IMR-90 (cell line): ENCODE measurements around the gene BORA. TPM values are rescaled to one million over a fixed set of nuclear protein-coding genes. Genes with fewer than 3 reads are reported as not detected.

ENCODE experiments used
- ATAC-seq: fragments of 200-7000 bp; cut with Tn5 transposase; 2 replicates; pipeline ENCODE4 v1.9.1; 2020; ENCODE audit warnings: low read depth, mild to moderate bottlenecking, moderate library complexity
- Bru-seq: library from RNA; stranded (reverse); fragments of 400-500 nt; gene quantifications from one replicate; lab custom pipeline; 2021; lab: Mats Ljungman, UMichigan
- BruChase-seq, 2 experiments: library from RNA; stranded (reverse); fragments of 400-500 nt; gene quantifications; one replicate each; lab custom pipeline; 2021; lab: Mats Ljungman, UMichigan
- BruUV-seq: library from RNA; stranded (reverse); fragments of 400-500 nt; replicated peaks from 2 replicates; lab custom pipeline; 2021; lab: Mats Ljungman, UMichigan
- CTCF ChIA-PET: fragments of 300-600 bp; formaldehyde crosslinking; extraction: SDS; loops from one replicate; lab custom pipeline; 2021; ENCODE audit warnings: antibody characterized with exemption; lab: Yijun Ruan, JAX
- POLR2A ChIA-PET: fragments of 300-600 bp; sonication (Branson Sonifier 250); formaldehyde crosslinking; loops from one replicate; lab custom pipeline; 2022; ENCODE audit warnings: antibody characterized with exemption; ENCODE audit not compliant: unreplicated experiment; lab: Charles Lee
- DNase-seq: peaks from one replicate; pipeline ENCODE4 v3.0.0; 2013
- H2AFZ ChIP-seq: replicated peaks from 2 replicates; pipeline ENCODE3; 2013; ENCODE audit warnings: low read length, mild to moderate bottlenecking; ENCODE audit not compliant: poor library complexity
- H2AK5ac ChIP-seq: 2 replicates; pipeline ENCODE4 v1.6.1; 2013; ENCODE audit warnings: low read depth, low read length, inconsistent platforms
- H2AK9ac ChIP-seq: replicated peaks from 2 replicates; pipeline ENCODE3; 2013; ENCODE audit warnings: mild to moderate bottlenecking, low read depth, low read length, moderate library complexity; ENCODE audit not compliant: poor library complexity
- H2BK120ac ChIP-seq: 2 replicates; pipeline ENCODE4 v1.6.1; 2013; ENCODE audit warnings: low read depth, low read length, inconsistent platforms
- H2BK15ac ChIP-seq: 3 replicates; pipeline ENCODE4 v1.6.1; 2013; ENCODE audit warnings: low read depth, low read length, inconsistent platforms
- H2BK20ac ChIP-seq: 2 replicates; pipeline ENCODE4 v1.6.1; 2013; ENCODE audit warnings: low read depth, mild to moderate bottlenecking, inconsistent platforms, low read length, moderate library complexity
- H2BK5ac ChIP-seq: 2 replicates; pipeline ENCODE4 v1.6.1; 2013; ENCODE audit warnings: mild to moderate bottlenecking, low read depth, low read length, inconsistent platforms; ENCODE audit not compliant: poor library complexity, severe bottlenecking
- H3K14ac ChIP-seq: replicated peaks from 2 replicates; pipeline ENCODE4 v1.6.1; 2013; ENCODE audit warnings: low read depth, low read length, inconsistent platforms
- H3K18ac ChIP-seq: 2 replicates; pipeline ENCODE4 v1.6.1; 2013; ENCODE audit warnings: low read depth, low read length, control low read depth
- H3K23ac ChIP-seq: 2 replicates; pipeline ENCODE4 v1.6.1; 2013; ENCODE audit warnings: low read depth, low read length, inconsistent platforms
- H3K27ac ChIP-seq: 2 replicates; pipeline ENCODE4 v1.5.1; 2013; ENCODE audit warnings: mild to moderate bottlenecking, control low read depth, low read length; ENCODE audit not compliant: insufficient read depth
- H3K27me3 ChIP-seq: 2 replicates; pipeline ENCODE4 v1.6.1; 2013; ENCODE audit warnings: low read length; ENCODE audit not compliant: control insufficient read depth, insufficient read depth
- H3K36me3 ChIP-seq: 2 replicates; pipeline ENCODE4 v1.6.1; 2013; ENCODE audit warnings: low read length, mixed read lengths; ENCODE audit not compliant: control insufficient read depth, insufficient read depth
- H3K4ac ChIP-seq: 2 replicates; pipeline ENCODE4 v1.6.1; 2013; ENCODE audit warnings: low read depth, low read length, inconsistent platforms
- H3K4me1 ChIP-seq: 2 replicates; pipeline ENCODE4 v1.6.1; 2013; ENCODE audit warnings: low read length, mixed read lengths; ENCODE audit not compliant: control insufficient read depth, insufficient read depth
- H3K4me2 ChIP-seq: 2 replicates; pipeline ENCODE4 v1.6.1; 2013; ENCODE audit warnings: low read depth, mild to moderate bottlenecking, control low read depth, low read length, moderate library complexity
- H3K4me3 ChIP-seq: 2 replicates; pipeline ENCODE4 v1.5.1; 2013; ENCODE audit warnings: low read depth, mild to moderate bottlenecking, control low read depth, low read length, moderate library complexity; ENCODE audit not compliant: insufficient read depth
- H3K56ac ChIP-seq: 2 replicates; pipeline ENCODE4 v1.6.1; 2013; ENCODE audit warnings: low read length, inconsistent platforms; ENCODE audit not compliant: insufficient read depth; ENCODE audit errors: extremely low read depth
- H3K79me1 ChIP-seq, 2 experiments: 2 replicates each; pipeline ENCODE4 v1.6.1; 2013; ENCODE audit warnings: low read length in 2 of 2, inconsistent platforms in 1 of 2, low read depth in 1 of 2
- H3K9ac ChIP-seq: 2 replicates; pipeline ENCODE4 v1.6.1; 2013; ENCODE audit warnings: low read depth, low read length, control low read depth
- H3K9me1 ChIP-seq: 2 replicates; pipeline ENCODE4 v1.6.1; 2013; ENCODE audit warnings: low read length, inconsistent platforms; ENCODE audit not compliant: insufficient read depth
- H3K9me3 ChIP-seq: 2 replicates; pipeline ENCODE4 v1.6.1; 2013; ENCODE audit warnings: low read length; ENCODE audit not compliant: control insufficient read depth, insufficient read depth
- H4K20me1 ChIP-seq: 2 replicates; pipeline ENCODE4 v1.6.1; 2013; ENCODE audit warnings: low read length, inconsistent platforms; ENCODE audit not compliant: insufficient read depth
- H4K5ac ChIP-seq: 2 replicates; pipeline ENCODE4 v1.6.1; 2013; ENCODE audit warnings: mild to moderate bottlenecking, low read depth, low read length, control low read depth
- H4K8ac ChIP-seq, 2 experiments: 2 replicates each; pipeline ENCODE4 v1.6.1; 2013; ENCODE audit warnings: low read depth in 2 of 2, low read length in 2 of 2, control low read depth in 1 of 2, inconsistent platforms in 1 of 2
- H4K91ac ChIP-seq: 2 replicates; pipeline ENCODE4 v1.6.1; 2013; ENCODE audit warnings: low read depth, low read length, inconsistent platforms; ENCODE audit not compliant: insufficient read depth
- BHLHE40 ChIP-seq: fragments of 150-350 bp; IDR thresholded peaks from 2 replicates; pipeline ENCODE4 v1.6.1; 2016; ENCODE audit warnings: mild to moderate bottlenecking, low read depth, low read length
- CEBPB ChIP-seq: IDR thresholded peaks from 2 replicates; pipeline ENCODE4 v1.6.1; 2012; ENCODE audit warnings: low read depth, low read length, improper control_type of control experiment
- CTCF ChIP-seq: conservative IDR thresholded peaks from 2 replicates; pipeline ENCODE4 v1.5.1; 2012; ENCODE audit warnings: mild to moderate bottlenecking, low read depth, low read length, improper control_type of control experiment
- FOS ChIP-seq: fragments of 150-350 bp; IDR thresholded peaks from 2 replicates; pipeline ENCODE4 v1.6.1; 2016; ENCODE audit warnings: low read depth, low read length
- MAFK ChIP-seq: IDR thresholded peaks from 2 replicates; pipeline ENCODE4 v1.6.1; 2012; ENCODE audit warnings: low read depth, low read length, improper control_type of control experiment
- MAZ ChIP-seq: IDR thresholded peaks from 2 replicates; pipeline ENCODE4 v1.6.1; 2012; ENCODE audit warnings: low read depth, mild to moderate bottlenecking, low read length, improper control_type of control experiment, moderate library complexity, borderline replicate concordance
- MXI1 ChIP-seq: IDR thresholded peaks from 2 replicates; pipeline ENCODE4 v1.6.1; 2012; ENCODE audit warnings: low read depth, mild to moderate bottlenecking, low read length, moderate library complexity, borderline replicate concordance
- NFE2L2 ChIP-seq: fragments of 150-350 bp; IDR thresholded peaks from 2 replicates; pipeline ENCODE4 v1.6.1; 2016; ENCODE audit warnings: low read depth, mild to moderate bottlenecking, low read length
- POLR2A ChIP-seq: IDR thresholded peaks from 2 replicates; pipeline ENCODE4 v1.6.1; 2012; ENCODE audit warnings: mild to moderate bottlenecking, low read depth, low read length
- RAD21 ChIP-seq: IDR thresholded peaks from 2 replicates; pipeline ENCODE4 v1.6.1; 2012; ENCODE audit warnings: low read length, improper control_type of control experiment
- RFX5 ChIP-seq: IDR thresholded peaks from 2 replicates; pipeline ENCODE4 v1.8.0; 2012; ENCODE audit warnings: low read depth, mild to moderate bottlenecking, low read length, moderate library complexity
- SMC3 ChIP-seq: fragments of 150-350 bp; IDR thresholded peaks from 2 replicates; pipeline ENCODE4 v1.6.1; 2016; ENCODE audit warnings: low read depth, mild to moderate bottlenecking, antibody characterized with exemption, low read length, moderate library complexity
- WGBS, 2 experiments: methylation state at CpG; one replicate each; pipeline versions ENCODE4 v1.1.5 to v1.1.7; 2013; ENCODE audit warnings: missing lambda C conversion rate in 2 of 2; ENCODE audit not compliant: insufficient read length in 1 of 2; ENCODE audit errors: extremely low coverage in 2 of 2; 5-methylcytosine and 5-hydroxymethylcytosine counted together
- dilution Hi-C: fragments of 300-500 bp; cut with HindIII; formaldehyde crosslinking; loops from one replicate; pipeline ENCODE4 v1.14.3; 2018; ENCODE audit warnings: low sequenced_read_pairs; ENCODE audit not compliant: unreplicated experiment
- in situ Hi-C: fragments of 300-500 bp; cut with MboI; formaldehyde crosslinking; loops from 3 replicates; pipeline ENCODE4 v1.14.3; 2019; ENCODE audit warnings: low sequenced_read_pairs, inconsistent platforms, mixed read lengths
- intact Hi-C: fragments of 100-400 bp; cut with micrococcal nuclease; formaldehyde crosslinking; loops from 2 replicates; pipeline ENCODE4 v1.10.0; 2022
- long read RNA-seq: library from polyadenylated mRNA; unstranded; transcript quantifications from one replicate; pipeline ENCODE4 v2.0.0, GENCODE V29; 2021; ENCODE audit not compliant: unreplicated experiment
- polyA plus RNA-seq, 3 experiments: library from polyadenylated mRNA; depleted of rRNA; stranded (reverse); fragments of >200 nt; gene quantifications; 2 replicates each; pipeline ENCODE4 v1.2.3, GENCODE V29; 2012; ENCODE audit warnings: low replicate concordance in 1 of 3
- total RNA-seq: library from RNA; depleted of rRNA; stranded (reverse); fragments of >200 nt; gene quantifications from 2 replicates; pipeline ENCODE4 v1.2.3, GENCODE V29; 2012; rRNA removed
- TF ChIP-seq, protein P1 (sequence below): fragments of 150-350 bp; IDR thresholded peaks from 2 replicates; pipeline ENCODE4 v1.6.1; 2016; ENCODE audit warnings: low read depth, mild to moderate bottlenecking, low read length, moderate library complexity, borderline replicate concordance

Gene BORA
- 12.2 and 13.1 TPM in 2 replicates for total RNA-seq
- 2.4 and 4.0 TPM in 2 replicates for polyA plus RNA-seq (2012; rRNA removed)
- polyA plus RNA-seq (2012; cell fraction: cytosol; rRNA removed), result 0.36 and 0.47 TPM in 2 replicates
- 0.35 and 2.3 TPM in 2 replicates for polyA plus RNA-seq (2012; cell fraction: nucleus; rRNA removed; ENCODE audit: low replicate concordance)
- percentile 52 among the genes with signal in this experiment for Bru-seq, nascent RNA
- percentile 44 among the genes with signal in this experiment for BruChase-seq, experiment 1, labeled RNA remaining after a 6-hour chase
- BruChase-seq, experiment 2, labeled RNA remaining after a 2-hour chase, result percentile 51 among the genes with signal in this experiment
- long read RNA-seq, partial matches to known transcripts, result 1 of 6 reads
- long read RNA-seq, other reads (novel, unspliced or antisense), result 2 of 6 reads

DNA sequence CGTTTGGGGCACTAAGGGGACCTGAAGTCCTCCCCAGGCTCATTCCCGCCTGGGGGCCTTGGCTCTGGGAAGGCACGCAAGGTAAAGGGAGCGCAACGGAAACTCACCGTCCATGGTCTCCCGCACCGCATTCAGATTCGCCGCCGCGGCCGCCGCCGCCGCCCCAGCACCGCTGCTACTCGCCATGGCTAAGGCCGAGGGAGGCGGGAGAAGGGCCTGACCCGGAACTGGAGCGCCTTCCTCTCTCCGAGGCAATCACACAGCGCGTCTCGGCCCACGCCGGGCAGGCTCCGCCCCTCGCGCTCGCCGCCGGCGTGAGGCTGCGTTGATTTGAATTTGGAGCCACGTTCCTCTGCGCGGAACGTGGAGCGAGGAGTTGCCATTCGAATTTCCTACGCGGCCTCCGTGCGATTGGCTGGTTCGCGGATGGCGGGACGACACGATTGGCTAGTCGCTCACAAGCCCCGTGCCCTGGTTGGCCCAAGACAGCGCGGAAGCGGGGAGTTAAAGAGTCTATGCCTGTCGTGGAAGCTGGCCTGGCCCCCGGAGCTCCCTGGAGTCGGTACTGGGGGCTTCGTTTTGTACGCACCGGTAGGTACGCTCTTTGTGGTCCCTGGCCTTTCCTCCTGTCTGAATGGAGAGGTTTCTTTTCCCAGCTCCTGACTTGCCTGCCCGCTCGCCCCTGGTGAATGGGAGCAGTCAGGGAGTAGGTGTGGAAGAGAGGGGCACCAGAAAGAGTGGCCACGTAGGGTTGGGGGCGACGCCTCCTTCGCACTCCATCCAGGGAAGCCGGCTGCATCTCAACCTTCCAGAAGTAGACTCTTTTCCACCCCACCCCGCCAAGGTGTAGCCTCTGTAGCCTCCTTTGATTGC, at the start of gene BORA, which contains the start of gene MZT1:
TSS of gene BORA (plus strand) at position 507 of the 873 bp plus-strand sequence. CDS start 1,018 bp downstream, outside the sequence.
TSS of gene MZT1 (minus strand) at position 213 of the 873 bp plus-strand sequence. CDS start at position 186, 27 bp downstream.
- peak within 1 kb of the TSS; percentile 80 for H3K56ac ChIP-seq
- ATAC-seq, result peak; percentile 96
- CTCF ChIA-PET, result no interaction called here
- H3K18ac ChIP-seq, result no peak within 1 kb of the TSS
- H3K23ac ChIP-seq, result peak within 1 kb of the TSS; percentile 90
- H4K20me1 ChIP-seq, result no peaks in the 10 kb centered on the region
- H2BK120ac ChIP-seq, result no peak within 1 kb of the TSS
- WGBS, 2 experiments, result 0% methylated on average over 22 of the region's 71 CpGs; no CpG with 5 or more reads in 1 of the 2 experiments
- peaks cover 14 to 35% of the 10 kb centered on the region in 2 experiments for H3K79me1 ChIP-seq
- H2BK5ac ChIP-seq, result peak within 1 kb of the TSS; percentile 48
- peak within 1 kb of the TSS; percentile 100 for H2AFZ ChIP-seq
- H3K4me2 ChIP-seq, result peak within 1 kb of the TSS; percentile 99
- DNase-seq, result peak; percentile 98
- H2BK15ac ChIP-seq, result no peak within 1 kb of the TSS
- no peak within 1 kb of the TSS; the same call in 1 of the 2 replicates for H2BK20ac ChIP-seq
- H4K8ac ChIP-seq, result peak within 1 kb of the TSS; percentile 67 to 77
- in situ Hi-C loops (no loop called here), dilution Hi-C loops (no loop called here), intact Hi-C loops (no loop called here)
- peak within 1 kb of the TSS; percentile 74 for H3K9ac ChIP-seq
- H3K4me1 ChIP-seq, result no peaks in the 10 kb centered on the region
- peak within 1 kb of the TSS; percentile 87 for H4K91ac ChIP-seq
- H3K14ac ChIP-seq, result peak within 1 kb of the TSS; percentile 86
- POLR2A ChIA-PET, result no interaction called here
- H3K4ac ChIP-seq, result peak within 1 kb of the TSS; percentile 82
- BruUV-seq, result no TSS peak
- H3K36me3 ChIP-seq, result no peaks in the 10 kb centered on the region
- peak within 1 kb of the TSS; percentile 81 for H2AK5ac ChIP-seq
- no peaks in the 10 kb centered on the region for H3K9me3 ChIP-seq
- H3K4me3 ChIP-seq, result peak within 1 kb of the TSS; percentile 83
- no peaks in the 10 kb centered on the region for H3K9me1 ChIP-seq
- peak within 1 kb of the TSS; percentile 99 for H2AK9ac ChIP-seq
- no peaks in the 10 kb centered on the region for H3K27me3 ChIP-seq
- no peak within 1 kb of the TSS for H4K5ac ChIP-seq
- peak within 1 kb of the TSS; percentile 50 for H3K27ac ChIP-seq
- 0 out of 2 replicates have a peak, but pooled peaks have one; percentile 43 for TF ChIP-seq RFX5
- peak; percentile 44 for TF ChIP-seq FOS
- no peak for TF ChIP-seq BHLHE40
- TF ChIP-seq, protein P1, sequence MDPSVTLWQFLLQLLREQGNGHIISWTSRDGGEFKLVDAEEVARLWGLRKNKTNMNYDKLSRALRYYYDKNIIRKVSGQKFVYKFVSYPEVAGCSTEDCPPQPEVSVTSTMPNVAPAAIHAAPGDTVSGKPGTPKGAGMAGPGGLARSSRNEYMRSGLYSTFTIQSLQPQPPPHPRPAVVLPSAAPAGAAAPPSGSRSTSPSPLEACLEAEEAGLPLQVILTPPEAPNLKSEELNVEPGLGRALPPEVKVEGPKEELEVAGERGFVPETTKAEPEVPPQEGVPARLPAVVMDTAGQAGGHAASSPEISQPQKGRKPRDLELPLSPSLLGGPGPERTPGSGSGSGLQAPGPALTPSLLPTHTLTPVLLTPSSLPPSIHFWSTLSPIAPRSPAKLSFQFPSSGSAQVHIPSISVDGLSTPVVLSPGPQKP, result no peak
- TF ChIP-seq MAZ, result no peak; the same call in 1 of the 2 replicates
- peak; percentile 100 for TF ChIP-seq MXI1
- TF ChIP-seq CTCF, result no peak
- TF ChIP-seq RAD21, result no peak
- no peak for TF ChIP-seq NFE2L2
- no peak for TF ChIP-seq MAFK
- no peak for TF ChIP-seq SMC3
- TF ChIP-seq POLR2A, result no peak
- no peak for TF ChIP-seq CEBPB
